CD4-positive, alpha-beta T cell treated with Interferon gamma for 1 hour (primary cell): ENCODE measurements around the gene CD33.

Experiments
- DNase-seq: peaks from one replicate; pipeline ENCODE4 v3.0.0-alpha.2; 2020

Gene CD33

DNA sequence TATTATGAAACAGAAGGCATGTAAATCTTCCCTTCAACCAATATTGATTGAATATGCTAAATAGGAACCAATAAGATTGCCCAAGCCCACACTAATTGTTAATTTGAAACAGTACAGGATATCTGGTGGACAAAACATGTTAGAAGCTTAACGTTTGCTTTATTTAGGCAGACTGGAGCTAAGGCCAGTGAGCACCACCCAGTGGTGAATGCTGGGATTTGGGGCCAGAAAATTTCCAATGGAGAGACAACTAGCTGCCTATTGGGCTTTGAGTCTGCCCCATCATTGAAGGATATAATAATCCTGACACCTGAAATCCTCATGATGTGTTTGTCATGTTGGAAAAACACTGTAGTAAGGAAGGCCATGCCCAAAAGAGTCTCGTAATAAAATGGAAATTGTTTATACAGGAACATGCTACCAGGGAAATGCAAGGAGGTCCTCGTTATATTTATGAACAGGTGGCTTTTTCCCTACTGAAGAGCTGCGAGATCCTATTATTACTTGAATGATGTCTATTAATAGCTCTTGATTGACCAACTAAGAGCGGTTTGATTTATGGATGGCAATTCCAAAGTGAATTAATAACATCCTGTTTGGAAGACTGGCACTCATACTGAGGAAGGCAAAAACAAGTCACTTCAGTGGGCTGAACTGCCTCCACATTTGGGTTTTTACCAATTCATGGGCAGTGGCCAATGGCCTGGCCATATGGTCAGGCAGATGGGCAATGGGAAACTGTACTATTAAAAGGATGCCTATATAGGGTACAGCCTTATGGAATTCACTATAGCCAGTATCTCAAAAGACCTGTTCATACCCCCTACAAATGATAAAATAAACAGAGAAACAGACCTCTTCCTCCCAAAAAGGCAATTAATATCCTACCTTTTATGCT is 34.7 kb downstream of the CD33 start:
- peak; percentile 13 for DNase-seq

DNA sequence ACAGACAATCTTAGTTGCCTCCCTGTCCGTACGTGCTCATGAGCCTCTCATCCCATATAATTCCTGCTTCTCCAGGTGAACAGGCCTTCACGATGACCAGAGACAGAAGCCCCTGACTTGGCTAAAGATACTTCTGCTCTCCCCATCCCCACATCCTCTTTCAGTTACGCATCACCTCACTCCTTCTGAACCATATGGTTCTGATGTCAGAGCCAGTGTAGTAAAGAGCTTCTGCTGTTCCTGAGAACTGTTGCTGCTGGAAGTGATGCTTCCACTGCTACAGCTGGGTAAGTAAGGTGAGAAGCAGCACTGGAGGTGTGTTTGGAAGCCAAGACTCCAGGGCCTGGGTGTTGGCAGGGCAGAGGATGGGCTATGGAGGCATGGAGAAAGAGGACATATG is 38.9 kb downstream of the CD33 start:
- no peak for DNase-seq

DNA sequence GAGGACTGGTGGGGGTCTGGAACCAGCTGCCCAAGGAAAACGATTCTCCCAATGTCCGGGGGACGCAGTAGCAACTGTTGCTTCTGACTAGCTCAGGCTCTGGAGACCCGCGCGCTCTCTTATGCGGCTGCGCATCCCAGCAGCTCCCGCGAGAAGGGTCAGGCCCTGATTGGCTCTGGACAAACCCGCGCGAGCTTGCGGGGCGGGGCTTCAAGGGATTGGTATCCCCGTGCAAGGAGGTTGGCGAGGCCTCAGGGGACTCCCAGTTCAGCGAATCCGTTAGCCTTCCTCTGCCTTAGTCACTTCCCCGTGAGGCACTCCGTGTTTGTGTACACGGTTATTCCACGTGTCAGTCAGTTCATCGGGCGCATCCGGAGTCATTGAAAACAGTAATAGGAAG is 46.2 kb downstream of the CD33 start:
- DNase-seq: peak; percentile 21

DNA sequence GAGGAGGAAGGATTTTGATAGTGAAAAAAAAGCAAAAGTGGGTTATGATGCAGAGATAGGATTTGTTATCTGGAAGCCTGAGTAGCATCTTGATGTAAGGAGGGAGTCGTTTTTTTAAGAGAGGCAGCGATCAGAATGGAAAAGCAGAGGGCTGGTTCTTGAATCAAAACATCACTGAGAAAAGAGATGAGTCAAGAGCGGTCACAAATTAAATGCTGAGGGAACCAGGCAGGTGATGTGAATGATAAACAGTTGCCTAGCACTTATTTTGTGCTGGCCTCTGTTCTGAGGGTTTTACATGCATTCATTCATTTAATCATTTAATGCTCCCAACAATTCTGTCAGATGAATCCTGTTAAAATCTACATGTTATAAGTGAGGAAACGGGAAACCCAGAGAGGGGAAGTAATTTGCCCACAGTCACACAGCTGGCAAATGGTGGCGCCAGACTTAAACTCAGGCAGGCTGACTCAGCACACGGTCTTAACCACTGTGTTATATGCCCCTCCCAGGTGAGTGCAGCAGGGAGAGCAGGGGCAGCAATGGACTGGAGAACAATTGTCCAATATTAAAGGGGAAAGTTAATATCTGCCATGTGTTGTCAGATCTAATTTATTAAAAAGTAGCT is 47.4 kb downstream of the CD33 start:
- DNase-seq: peak; percentile 4

DNA sequence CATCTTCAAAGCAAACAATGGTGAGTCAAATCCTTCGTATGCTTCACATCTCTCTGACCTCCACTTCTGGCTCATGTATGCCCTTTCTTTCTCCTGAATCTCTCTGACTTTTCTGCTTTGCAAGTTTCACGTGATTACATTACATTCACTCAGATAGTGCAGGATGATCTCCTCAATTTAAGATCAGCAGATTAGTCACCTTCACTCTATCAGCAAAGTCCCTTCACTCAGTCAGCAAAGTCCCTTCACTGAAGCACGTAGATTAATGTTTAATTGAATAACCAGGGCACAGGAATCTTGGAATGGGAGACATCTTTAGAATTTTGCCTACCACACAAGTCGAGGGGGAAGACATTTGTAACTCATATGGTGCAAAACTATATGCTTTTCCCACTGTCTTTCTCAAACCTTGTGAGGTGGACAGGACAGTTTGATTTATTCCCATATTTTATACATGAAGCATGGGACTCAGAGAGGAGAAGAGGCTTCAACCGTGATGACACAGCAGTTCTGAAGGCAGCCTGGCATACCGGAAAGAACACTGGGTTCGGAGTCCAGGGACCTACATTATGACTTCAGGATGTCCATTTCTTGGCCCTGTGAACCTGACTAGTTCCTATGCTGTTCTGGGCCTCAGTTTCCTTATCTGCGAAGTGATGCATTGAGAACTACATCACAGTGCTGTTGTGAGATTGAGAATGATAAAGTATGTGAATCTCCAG is 49.3 kb downstream of the CD33 start:
- no peak for DNase-seq

DNA sequence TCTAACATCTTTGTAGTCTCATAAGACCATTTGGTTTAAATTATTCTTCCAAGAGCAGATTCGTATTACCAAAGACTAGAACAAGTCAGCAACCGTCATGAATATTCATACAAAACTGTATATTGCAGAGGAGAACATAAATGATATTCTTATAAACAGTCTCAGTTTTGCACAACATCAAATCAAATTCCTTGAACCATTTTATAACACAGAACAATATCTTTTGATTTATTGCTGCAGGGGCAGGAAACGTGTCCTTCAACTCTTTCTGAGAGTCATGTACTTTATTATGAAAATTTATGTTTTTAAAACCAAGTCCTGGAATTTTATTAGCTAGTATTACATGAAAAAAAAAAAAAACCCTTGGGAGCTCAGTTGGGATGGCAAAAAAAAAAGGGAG is 52.2 kb downstream of the CD33 start:
- DNase-seq: no peak

DNA sequence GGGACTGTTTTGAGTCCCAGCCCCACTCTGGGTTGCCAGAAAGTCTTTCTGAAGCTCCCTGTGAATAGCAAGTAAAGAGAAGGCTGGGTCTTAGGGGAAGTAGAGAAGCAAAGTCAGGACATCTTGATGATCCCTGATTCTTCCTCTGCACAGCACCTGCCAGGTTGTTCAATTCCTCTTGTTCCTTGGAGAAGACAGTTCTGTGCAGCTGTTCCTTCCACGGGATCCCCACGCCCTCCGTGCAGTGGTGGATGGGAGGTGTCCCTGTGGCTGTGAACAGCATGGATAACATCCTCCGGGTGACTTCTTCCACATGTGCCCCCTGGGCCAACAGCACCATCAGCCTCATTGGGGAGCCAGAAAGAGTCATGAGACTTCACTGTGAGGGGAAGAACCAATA is 57.5 kb downstream of the CD33 start:
- DNase-seq: no peak

DNA sequence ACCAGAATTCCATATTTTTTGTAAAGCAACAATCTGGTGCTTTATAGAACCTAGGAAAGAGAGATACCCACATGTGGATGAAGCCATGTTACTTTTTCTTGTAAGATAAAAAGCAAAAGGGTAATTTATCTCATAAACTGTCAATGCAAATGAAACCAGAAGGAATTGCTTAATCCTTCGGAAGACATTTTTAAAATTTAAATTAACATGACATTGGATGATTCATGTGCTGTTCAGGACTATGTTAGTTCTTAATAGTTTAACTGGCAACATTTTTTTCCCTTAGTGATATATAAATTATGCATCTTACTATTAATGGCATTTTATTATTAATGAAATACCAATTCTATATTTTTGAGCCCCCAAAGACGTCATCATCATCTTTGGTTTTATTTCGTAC is 60.8 kb downstream of the CD33 start:
- no peak for DNase-seq
